ENCODE data around the gene SCLY.

DNA sequence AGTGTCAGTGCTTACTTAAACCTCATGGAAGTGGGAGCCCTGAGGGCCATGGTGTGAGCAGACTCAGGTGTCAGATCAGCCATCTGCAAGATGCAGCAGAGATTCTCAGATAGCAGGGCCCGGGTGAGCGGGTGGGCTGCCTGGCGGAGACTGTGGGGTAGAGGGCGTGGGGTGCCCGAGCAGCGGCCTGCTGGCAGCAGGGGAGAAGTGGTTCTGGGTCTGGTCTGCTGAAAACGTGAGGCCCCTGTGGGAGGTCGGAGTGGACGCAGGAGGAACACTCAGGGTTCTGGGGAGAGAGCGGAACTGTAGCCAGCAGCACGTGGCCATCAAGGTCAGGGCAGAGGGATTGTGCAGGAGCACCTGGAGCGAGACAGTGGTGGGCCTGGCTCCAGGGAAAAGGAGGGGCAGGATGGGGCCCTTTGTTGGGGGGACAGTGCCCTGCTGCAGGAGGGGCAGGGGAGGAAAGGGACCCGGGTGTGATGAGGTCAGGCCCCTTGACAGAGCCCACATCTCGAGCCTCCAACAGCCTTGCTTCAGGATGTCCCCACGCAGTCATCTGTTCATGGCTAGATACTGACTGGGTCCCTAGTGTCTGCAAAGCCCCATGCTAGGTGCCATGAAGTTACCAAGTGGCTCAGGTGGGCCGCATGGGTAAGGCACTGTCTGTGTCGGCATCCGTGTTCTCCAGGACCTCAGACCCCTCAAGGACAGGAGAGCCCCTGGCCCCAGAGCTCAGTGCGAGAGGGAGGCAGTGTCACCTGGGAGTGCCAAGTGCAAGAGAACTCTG is 36.6 kb downstream of the SCLY start:
- TF ChIP-seq PPARA (CRISPR knock-in tag; IDR thresholded peaks at IDR 0.05; ENCODE audit: borderline replicate concordance): no peak
- TF ChIP-seq ARNTL (CRISPR knock-in tag; IDR thresholded peaks at IDR 0.05; ENCODE audit: borderline replicate concordance, low read depth): no peak
- TF ChIP-seq ZFP30 (CRISPR knock-in tag; IDR thresholded peaks at IDR 0.05): no peak
- TF ChIP-seq, protein P1, sequence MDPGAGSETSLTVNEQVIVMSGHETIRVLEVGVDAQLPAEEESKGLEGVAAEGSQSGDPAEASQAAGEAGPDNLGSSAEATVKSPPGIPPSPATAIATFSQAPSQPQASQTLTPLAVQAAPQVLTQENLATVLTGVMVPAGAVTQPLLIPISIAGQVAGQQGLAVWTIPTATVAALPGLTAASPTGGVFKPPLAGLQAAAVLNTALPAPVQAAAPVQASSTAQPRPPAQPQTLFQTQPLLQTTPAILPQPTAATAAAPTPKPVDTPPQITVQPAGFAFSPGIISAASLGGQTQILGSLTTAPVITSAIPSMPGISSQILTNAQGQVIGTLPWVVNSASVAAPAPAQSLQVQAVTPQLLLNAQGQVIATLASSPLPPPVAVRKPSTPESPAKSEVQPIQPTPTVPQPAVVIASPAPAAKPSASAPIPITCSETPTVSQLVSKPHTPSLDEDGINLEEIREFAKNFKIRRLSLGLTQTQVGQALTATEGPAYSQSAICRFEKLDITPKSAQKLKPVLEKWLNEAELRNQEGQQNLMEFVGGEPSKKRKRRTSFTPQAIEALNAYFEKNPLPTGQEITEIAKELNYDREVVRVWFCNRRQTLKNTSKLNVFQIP (CRISPR knock-in tag; IDR thresholded peaks at IDR 0.05; ENCODE audit: borderline replicate concordance, low read depth): no peak

All from SK-N-SH treated with all-trans-retinoic acid at 6 μM for 48 hours (cell line).